Natural killer cell (primary cell): ENCODE measurements around the gene GUCY1A2. TPM values are rescaled to one million over a fixed set of nuclear protein-coding genes. Genes with fewer than 3 reads are reported as not detected.

Experiments used
- ATAC-seq, 3 donors: fragments of 150-1000 bp in 2 of 3; fragments of 200-7000 bp in 1 of 3; cut with Tn5 transposase; 1 replicate in 1 of 3; 2 replicates in 2 of 3; pipeline ENCODE4 v1.10.0; 2021; ENCODE audit warnings: mild to moderate bottlenecking in 2 of 3, moderate library complexity in 2 of 3
- DNase-seq, 2 donors: peaks; one replicate each; pipeline versions ENCODE4 v3.0.0 to v3.0.0-alpha.2; 2013 to 2021; ENCODE audit warnings: mixed read lengths in 1 of 2
- H3K27ac ChIP-seq: one replicate; pipeline ENCODE4 v1.5.1; 2013; ENCODE audit warnings: mild to moderate bottlenecking, low read length
- H3K27me3 ChIP-seq: one replicate; pipeline ENCODE4 v1.6.1; 2013; ENCODE audit warnings: low read length; ENCODE audit not compliant: control insufficient read depth, insufficient read depth
- H3K36me3 ChIP-seq: one replicate; pipeline ENCODE4 v1.6.1; 2013; ENCODE audit warnings: low read length; ENCODE audit not compliant: control insufficient read depth, insufficient read depth
- H3K4me1 ChIP-seq: one replicate; pipeline ENCODE4 v1.6.1; 2013; ENCODE audit warnings: low read length; ENCODE audit not compliant: control insufficient read depth, insufficient read depth
- H3K4me3 ChIP-seq: one replicate; pipeline ENCODE4 v1.5.1; 2013; ENCODE audit warnings: low read length
- H3K9me3 ChIP-seq: one replicate; pipeline ENCODE4 v1.6.1; 2013; ENCODE audit warnings: low read length; ENCODE audit not compliant: control insufficient read depth, insufficient read depth
- H3K27ac Mint-ChIP-seq, 2 donors: one replicate each; pipeline ENCODE4 v1.8.0; 2022; ENCODE audit warnings: mild to moderate bottlenecking in 2 of 2, mixed read lengths in 2 of 2, moderate library complexity in 1 of 2
- H3K27me3 Mint-ChIP-seq, 2 donors: one replicate each; pipeline ENCODE4 v1.8.0; 2022; ENCODE audit warnings: low read depth in 2 of 2, mixed read lengths in 2 of 2
- H3K36me3 Mint-ChIP-seq: one replicate; pipeline ENCODE4 v1.8.0; 2022; ENCODE audit warnings: mixed read lengths
- H3K4me1 Mint-ChIP-seq, 2 donors: one replicate each; pipeline ENCODE4 v1.8.0; 2022; ENCODE audit warnings: mixed read lengths in 2 of 2
- H3K4me3 Mint-ChIP-seq: one replicate; pipeline ENCODE4 v1.8.0; 2022; ENCODE audit warnings: mild to moderate bottlenecking, moderate library complexity, mixed read lengths
- H3K9me3 Mint-ChIP-seq, 2 donors: one replicate each; pipeline ENCODE4 v1.8.0; 2022; ENCODE audit warnings: mixed read lengths in 2 of 2
- WGBS: methylation state at CpG from one replicate; pipeline ENCODE4 v1.1.7; 2013; ENCODE audit warnings: missing lambda C conversion rate; ENCODE audit not compliant: insufficient coverage; 5-methylcytosine and 5-hydroxymethylcytosine counted together
- intact Hi-C: fragments of 100-400 bp; cut with micrococcal nuclease; formaldehyde crosslinking; loops from one replicate; pipeline ENCODE4 v1.14.2; 2022
- total RNA-seq, 4 donors: library from RNA; stranded (reverse); fragments of 120-200 nt in 1 of 4; gene quantifications; one replicate each; pipeline versions ENCODE4 v1.2.3 to v1.2.4, GENCODE V29; 2013 to 2022
- TF ChIP-seq, protein P1 (sequence below): fragments of 200-600 bp; IDR thresholded peaks from one replicate; pipeline ENCODE4 v1.8.0; 2022; ENCODE audit warnings: antibody characterized with exemption

Gene GUCY1A2
- total RNA-seq, 3 donors from 2014 or later (not counting 1 experiment from before 2014, with no cell fraction given): 0.15 TPM; not detected in 2

DNA sequence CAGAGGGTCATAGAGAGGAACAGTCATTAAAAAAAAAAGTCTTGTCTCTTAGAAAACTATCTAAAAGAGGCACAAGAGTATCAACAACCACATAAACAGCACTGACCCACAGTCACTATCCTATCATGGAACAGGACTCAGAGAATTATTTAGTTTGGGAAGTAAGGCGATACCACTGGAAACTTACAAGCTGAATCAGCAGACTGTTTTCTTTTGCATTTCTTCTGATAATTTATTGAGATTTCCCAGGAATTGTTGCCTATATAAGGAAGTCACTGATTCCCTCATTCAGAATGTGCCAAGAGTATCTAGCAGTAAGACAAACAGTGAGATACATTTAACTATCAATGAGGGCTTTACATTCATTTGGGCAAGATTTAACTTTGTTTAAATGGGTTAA is 304.1 kb downstream of the GUCY1A2 start:
- intact Hi-C loops: no loop called here
- no peaks in the 10 kb centered on the region for H3K27me3 ChIP-seq
- ATAC-seq: no peak
- Mint-ChIP-seq H3K9me3 (peaks cover 2 to 7% of the 10 kb centered on the region in 2 donors), H3K27me3 (no peaks in the 10 kb centered on the region), H3K4me3 (no peak overlapping the region), H3K4me1 (no peaks in the 10 kb centered on the region), H3K27ac (no peak overlapping the region), H3K36me3 (no peaks in the 10 kb centered on the region)
- H3K9me3 ChIP-seq: no peaks in the 10 kb centered on the region
- no peak for DNase-seq
- no peaks in the 10 kb centered on the region for H3K4me1 ChIP-seq
- 100% methylated on average over 1 of the region's 1 CpG for WGBS
- H3K27ac ChIP-seq: no peak overlapping the region
- H3K4me3 ChIP-seq: no peak overlapping the region
- no peaks in the 10 kb centered on the region for H3K36me3 ChIP-seq
- TF ChIP-seq, protein P1, sequence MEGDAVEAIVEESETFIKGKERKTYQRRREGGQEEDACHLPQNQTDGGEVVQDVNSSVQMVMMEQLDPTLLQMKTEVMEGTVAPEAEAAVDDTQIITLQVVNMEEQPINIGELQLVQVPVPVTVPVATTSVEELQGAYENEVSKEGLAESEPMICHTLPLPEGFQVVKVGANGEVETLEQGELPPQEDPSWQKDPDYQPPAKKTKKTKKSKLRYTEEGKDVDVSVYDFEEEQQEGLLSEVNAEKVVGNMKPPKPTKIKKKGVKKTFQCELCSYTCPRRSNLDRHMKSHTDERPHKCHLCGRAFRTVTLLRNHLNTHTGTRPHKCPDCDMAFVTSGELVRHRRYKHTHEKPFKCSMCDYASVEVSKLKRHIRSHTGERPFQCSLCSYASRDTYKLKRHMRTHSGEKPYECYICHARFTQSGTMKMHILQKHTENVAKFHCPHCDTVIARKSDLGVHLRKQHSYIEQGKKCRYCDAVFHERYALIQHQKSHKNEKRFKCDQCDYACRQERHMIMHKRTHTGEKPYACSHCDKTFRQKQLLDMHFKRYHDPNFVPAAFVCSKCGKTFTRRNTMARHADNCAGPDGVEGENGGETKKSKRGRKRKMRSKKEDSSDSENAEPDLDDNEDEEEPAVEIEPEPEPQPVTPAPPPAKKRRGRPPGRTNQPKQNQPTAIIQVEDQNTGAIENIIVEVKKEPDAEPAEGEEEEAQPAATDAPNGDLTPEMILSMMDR: no peak

DNA sequence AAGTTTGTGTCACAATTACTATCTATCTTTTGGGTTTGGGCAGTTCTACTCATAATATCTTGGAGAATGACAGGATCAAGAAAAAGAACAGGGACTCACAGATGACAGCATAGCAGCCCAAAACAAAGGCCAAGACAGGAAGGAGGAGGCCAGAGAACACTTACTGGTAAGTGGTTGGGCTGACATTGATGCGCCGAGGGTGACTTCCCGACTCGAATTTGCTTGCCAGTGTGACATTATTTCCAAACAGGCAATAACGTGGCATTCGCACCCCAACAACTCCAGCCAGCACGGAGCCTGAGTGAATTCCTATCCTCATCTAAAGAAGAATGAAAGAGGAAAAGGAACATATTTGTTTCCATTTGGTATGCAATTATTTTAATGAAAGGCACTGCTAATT is 309.9 kb downstream of the GUCY1A2 start:
- no peak overlapping the region for H3K4me3 ChIP-seq
- no peaks in the 10 kb centered on the region for H3K27me3 Mint-ChIP-seq
- DNase-seq (no peak), ATAC-seq (no peak)
- H3K27ac ChIP-seq: no peak overlapping the region
- H3K27ac Mint-ChIP-seq: no peak overlapping the region
- no peaks in the 10 kb centered on the region for H3K4me1 ChIP-seq
- no peaks in the 10 kb centered on the region for H3K36me3 Mint-ChIP-seq
- TF ChIP-seq, protein P1: no peak
- WGBS: 80% methylated on average over 5 of the region's 7 CpGs
- no peaks in the 10 kb centered on the region for H3K27me3 ChIP-seq
- H3K36me3 ChIP-seq: no peaks in the 10 kb centered on the region
- no peaks in the 10 kb centered on the region for H3K9me3 ChIP-seq
- intact Hi-C loops: no loop called here
- H3K4me1 Mint-ChIP-seq: no peaks in the 10 kb centered on the region
- H3K4me3 Mint-ChIP-seq: no peak overlapping the region
- peaks cover 4 to 8% of the 10 kb centered on the region in 2 donors for H3K9me3 Mint-ChIP-seq

DNA sequence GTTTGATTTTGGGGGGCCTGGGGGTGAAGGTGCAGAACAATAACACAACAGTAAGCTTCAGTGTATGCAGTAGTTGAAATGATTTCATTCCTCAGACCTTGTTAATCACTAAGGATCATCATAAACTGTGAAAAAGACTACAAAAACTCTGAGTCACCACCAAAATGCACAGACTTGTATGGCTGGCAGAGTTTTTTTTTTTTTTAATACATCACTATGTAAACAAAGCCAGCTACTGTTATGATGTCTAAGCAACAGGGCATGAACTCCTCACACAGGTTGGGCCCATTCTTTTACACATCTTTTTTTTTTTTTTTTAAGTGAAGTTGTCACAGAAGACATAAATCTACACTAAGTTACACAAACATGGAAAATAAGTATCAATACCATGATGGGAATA is 311.9 kb downstream of the GUCY1A2 start:
- H3K4me1 Mint-ChIP-seq: no peaks in the 10 kb centered on the region
- Histone ChIP-seq H3K4me1 (no peaks in the 10 kb centered on the region), H3K9me3 (no peaks in the 10 kb centered on the region), H3K27me3 (no peaks in the 10 kb centered on the region), H3K36me3 (no peaks in the 10 kb centered on the region), H3K27ac (no peak overlapping the region), H3K4me3 (no peak overlapping the region)
- ATAC-seq (no peak), DNase-seq (no peak)
- H3K27me3 Mint-ChIP-seq: no peaks in the 10 kb centered on the region
- peaks cover 4 to 8% of the 10 kb centered on the region in 2 donors for H3K9me3 Mint-ChIP-seq
- intact Hi-C loops: no loop called here
- TF ChIP-seq, protein P1: no peak
- H3K27ac Mint-ChIP-seq: no peak overlapping the region
- no peaks in the 10 kb centered on the region for H3K36me3 Mint-ChIP-seq
- H3K4me3 Mint-ChIP-seq: no peak overlapping the region

DNA sequence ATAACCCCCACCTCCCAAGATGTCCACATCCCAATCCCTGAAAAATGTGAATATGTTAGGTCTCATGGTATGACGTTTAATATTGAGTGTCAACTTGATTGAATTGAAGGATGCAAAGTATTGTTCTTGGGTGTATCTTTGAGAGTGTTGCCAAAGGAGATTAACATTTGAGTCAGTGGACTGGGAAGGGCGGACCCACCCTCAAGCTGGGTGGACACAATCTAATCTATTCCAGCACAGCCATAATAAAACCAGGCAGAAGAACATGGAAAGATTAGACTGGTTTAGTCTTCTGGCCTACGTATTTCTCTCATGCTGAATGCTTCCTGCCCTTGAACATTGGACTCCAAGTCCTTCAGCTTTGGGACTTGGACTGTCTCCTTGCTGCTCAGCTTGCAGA is 315.5 kb downstream of the GUCY1A2 start:
- Mint-ChIP-seq H3K36me3 (no peaks in the 10 kb centered on the region), H3K27me3 (no peaks in the 10 kb centered on the region), H3K4me3 (no peak overlapping the region), H3K27ac (no peak overlapping the region), H3K9me3 (peaks cover 6 to 10% of the 10 kb centered on the region in 2 donors), H3K4me1 (no peaks in the 10 kb centered on the region)
- Histone ChIP-seq H3K4me1 (no peaks in the 10 kb centered on the region), H3K4me3 (no peak overlapping the region), H3K27me3 (no peaks in the 10 kb centered on the region), H3K36me3 (no peaks in the 10 kb centered on the region), H3K9me3 (no peaks in the 10 kb centered on the region), H3K27ac (no peak overlapping the region)
- DNase-seq (no peak), ATAC-seq (no peak)
- intact Hi-C loops: no loop called here
- TF ChIP-seq, protein P1: no peak
- 88% methylated on average over 3 of the region's 3 CpGs for WGBS
